HepG2 (cell line): Measurements from ENCODE around the gene ALPL. TPM values are rescaled to one million over a fixed set of nuclear protein-coding genes. Genes with fewer than 3 reads are reported as not detected.
A peak's percentile ranks its signal among the peaks of the same experiment; 100 is the strongest.

Experiments used
- ATAC-seq: fragments of 200-7000 bp; cut with Tn5 transposase; 3 replicates; pipeline ENCODE4 v1.9.1; 2020; ENCODE audit warnings: mild to moderate bottlenecking, moderate library complexity
- BruUV-seq: library from RNA; stranded (reverse); fragments of 400-500 nt; replicated peaks from 2 replicates; lab custom pipeline; 2021; lab: Mats Ljungman, UMichigan
- CTCF ChIA-PET: fragments of 300-600 bp; formaldehyde crosslinking; extraction: SDS; loops from one replicate; lab custom pipeline; 2021; ENCODE audit warnings: low total read pairs, inconsistent platforms, low intra/inter-chr PET ratio; lab: Yijun Ruan, JAX
- POLR2A ChIA-PET: fragments of 350-600 bp; sonication (Branson Sonifier 250); formaldehyde crosslinking; loops from one replicate; lab custom pipeline; 2020; ENCODE audit warnings: antibody characterized with exemption, inconsistent platforms; lab: Yijun Ruan, JAX
- DNase-seq: peaks from one replicate; pipeline ENCODE4 v3.0.0-alpha.2; 2015; ENCODE audit warnings: low spot score
- FAIRE-seq: peaks from 3 replicates; lab custom pipeline; 2011; peaks lifted over from hg19 to GRCh38; lab: Jason Lieb, UNC
- H2AFZ ChIP-seq: one replicate; pipeline ENCODE4 v1.6.1; 2011; ENCODE audit warnings: low read length, inconsistent platforms
- H3K27ac ChIP-seq: fragments of 300-600 bp; 3 replicates; pipeline ENCODE4 v1.8.0; 2011; ENCODE audit warnings: mixed run types, mild to moderate bottlenecking, mixed read lengths, low read length, inconsistent platforms; ENCODE audit not compliant: insufficient read depth; ENCODE audit errors: extremely low read length
- H3K27me3 ChIP-seq, 2 experiments: fragments of 200-600 bp in 1 of 2; 2 replicates in 1 of 2; 3 replicates in 1 of 2; pipeline versions ENCODE4 v1.6.0 to v1.8.0; 2011; ENCODE audit warnings: low read length in 2 of 2, mild to moderate bottlenecking in 2 of 2, moderate library complexity in 2 of 2, inconsistent platforms in 1 of 2; ENCODE audit not compliant: insufficient read depth in 2 of 2, control insufficient read depth in 1 of 2
- H3K36me3 ChIP-seq, 2 experiments: fragments of 200-600 bp in 1 of 2; replicated peaks in 1 of 2; 2 replicates in 1 of 2; 3 replicates in 1 of 2; pipeline versions ENCODE4 v1.5.1 to v1.8.0; 2011; ENCODE audit warnings: low read length in 2 of 2, inconsistent platforms in 1 of 2; ENCODE audit not compliant: insufficient read depth in 2 of 2, control insufficient read depth in 1 of 2
- H3K4me1 ChIP-seq: 2 replicates; pipeline ENCODE4 v1.5.1; 2012; ENCODE audit warnings: low read length, inconsistent platforms; ENCODE audit not compliant: insufficient read depth
- H3K4me2 ChIP-seq: 2 replicates; pipeline ENCODE4 v1.6.0; 2011; ENCODE audit warnings: low read depth, low read length, inconsistent platforms
- H3K4me3 ChIP-seq, 3 experiments: fragments of 200-600 bp in 1 of 3; sonication (generic), shearing (Covaris generic) in 1 of 3; replicated peaks in 1 of 3; 2 replicates each; pipeline ENCODE4 v1.5.1; 2011 to 2016; ENCODE audit warnings: low read length in 3 of 3, inconsistent platforms in 2 of 3, low read depth in 2 of 3, mild to moderate bottlenecking in 2 of 3, control low read depth in 1 of 3, mixed read lengths in 1 of 3; ENCODE audit not compliant: insufficient read depth in 1 of 3
- H3K79me2 ChIP-seq: one replicate; pipeline ENCODE4 v1.6.1; 2011; ENCODE audit warnings: low read length, inconsistent platforms; ENCODE audit not compliant: insufficient read depth
- H3K9ac ChIP-seq: 2 replicates; pipeline ENCODE4 v1.6.0; 2011; ENCODE audit warnings: mild to moderate bottlenecking, low read depth, low read length, inconsistent platforms; ENCODE audit not compliant: insufficient read depth
- H3K9me3 ChIP-seq: 2 replicates; pipeline ENCODE4 v1.5.1; 2012; ENCODE audit warnings: mild to moderate bottlenecking, low read length
- H4K20me1 ChIP-seq: 2 replicates; pipeline ENCODE4 v1.6.0; 2011; ENCODE audit warnings: inconsistent platforms, mild to moderate bottlenecking, low read length, moderate library complexity; ENCODE audit not compliant: insufficient read depth
- ATAD3A ChIP-seq: sonication (generic); formaldehyde crosslinking; IDR thresholded peaks from 2 replicates; pipeline ENCODE4 v1.4.0; 2020; ENCODE audit warnings: missing genetic modification reagents
- CCDC6 ChIP-seq: sonication (generic); formaldehyde crosslinking; IDR thresholded peaks from 2 replicates; pipeline ENCODE4 v1.8.1; 2022; ENCODE audit warnings: mild to moderate bottlenecking, missing genetic modification reagents, moderate library complexity
- DNMT3B ChIP-seq: conservative IDR thresholded peaks from 2 replicates; pipeline ENCODE4 v1.6.1; 2016; ENCODE audit warnings: missing biosample characterization, control low read depth
- ELF4 ChIP-seq: sonication (generic); formaldehyde crosslinking; IDR thresholded peaks from 2 replicates; pipeline ENCODE4 v1.5.0; 2020; ENCODE audit warnings: missing genetic modification reagents, mild to moderate bottlenecking, moderate library complexity, borderline replicate concordance
- HNF4A ChIP-seq: sonication (generic); formaldehyde crosslinking; IDR thresholded peaks from 2 replicates; pipeline ENCODE4 v1.4.0; 2020; ENCODE audit warnings: missing genetic modification reagents
- MAFF ChIP-seq: IDR thresholded peaks from 2 replicates; pipeline ENCODE4 v1.6.1; 2011; ENCODE audit warnings: low read depth, low read length, improper control_type of control experiment
- MAFK ChIP-seq, 2 experiments: IDR thresholded peaks in 1 of 2; conservative IDR thresholded peaks in 1 of 2; 2 replicates each; pipeline ENCODE4 v1.6.1; 2011; ENCODE audit warnings: improper control_type of control experiment in 2 of 2, low read length in 2 of 2
- NRL ChIP-seq: sonication (generic); formaldehyde crosslinking; IDR thresholded peaks from 2 replicates; pipeline ENCODE4 v1.5.0; 2020; ENCODE audit warnings: missing genetic modification reagents, mild to moderate bottlenecking, moderate library complexity, borderline replicate concordance
- PATZ1 ChIP-seq: sonication (generic); formaldehyde crosslinking; IDR thresholded peaks from 2 replicates; pipeline ENCODE4 v1.4.0; 2020; ENCODE audit warnings: missing genetic modification reagents
- PLRG1 ChIP-seq: fragments of 450-650 bp; conservative IDR thresholded peaks from 2 replicates; pipeline ENCODE4 v1.6.1; 2016
- SMARCC2 ChIP-seq: fragments of 450-650 bp; IDR thresholded peaks from 2 replicates; pipeline ENCODE4 v1.6.1; 2017; ENCODE audit warnings: antibody characterized with exemption, mild to moderate bottlenecking
- STAG1 ChIP-seq: sonication (generic); formaldehyde crosslinking; IDR thresholded peaks from 2 replicates; pipeline ENCODE4 v1.4.0; 2020; ENCODE audit warnings: missing genetic modification reagents
- SUZ12 ChIP-seq: fragments of 150-350 bp; IDR thresholded peaks from 2 replicates; pipeline ENCODE4 v1.6.1; 2014; ENCODE audit warnings: low read depth, low read length
- TEAD3 ChIP-seq: optimal IDR thresholded peaks from 2 replicates; pipeline ENCODE3; 2016; ENCODE audit warnings: borderline replicate concordance
- XBP1 ChIP-seq: sonication (generic); formaldehyde crosslinking; IDR thresholded peaks from 2 replicates; pipeline ENCODE4 v1.5.0; 2020; ENCODE audit warnings: missing genetic modification reagents
- ZC3H4 ChIP-seq: sonication (generic); formaldehyde crosslinking; IDR thresholded peaks from 2 replicates; pipeline ENCODE4 v1.4.0; 2020; ENCODE audit warnings: missing genetic modification reagents, borderline replicate concordance
- ZNF546 ChIP-seq: sonication (generic); formaldehyde crosslinking; conservative IDR thresholded peaks from 2 replicates; pipeline ENCODE4 v1.8.1; 2023; ENCODE audit warnings: mild to moderate bottlenecking, missing genetic modification reagents
- ZNF629 ChIP-seq: sonication (generic); formaldehyde crosslinking; conservative IDR thresholded peaks from 2 replicates; pipeline ENCODE4 v1.5.0; 2020; ENCODE audit warnings: missing genetic modification reagents
- ZNF772 ChIP-seq: sonication (generic); formaldehyde crosslinking; IDR thresholded peaks from 2 replicates; pipeline ENCODE4 v1.5.0; 2020; ENCODE audit warnings: mild to moderate bottlenecking, missing genetic modification reagents
- WGBS: methylation state at CpG from one replicate; pipeline ENCODE4 v1.1.6; 2017; ENCODE audit warnings: low lambda C conversion rate; 5-methylcytosine and 5-hydroxymethylcytosine counted together
- in situ Hi-C: cut with HindIII; loops from 2 replicates; pipeline ENCODE4 v1.10.0; 2017; ENCODE audit warnings: low pct_unique_long_range_greater_than_20kb; ENCODE audit not compliant: extremely low pct_ligation_motif_present
- intact Hi-C: fragments of 100-400 bp; cut with micrococcal nuclease; formaldehyde crosslinking; loops from one replicate; pipeline ENCODE4 v1.10.0; 2022; ENCODE audit not compliant: unreplicated experiment
- polyA plus RNA-seq, 8 experiments: library from polyadenylated mRNA; depleted of rRNA in 3 of 8; stranded (reverse) in 7 of 8; unstranded in 1 of 8; fragments of >200 nt; fragmentation: Illumina TruSeq in 4 of 8; extraction: Trizol in 4 of 8; gene quantifications; 2 replicates each; pipeline versions ENCODE4 v1.2.1 to v1.2.3, GENCODE V29; 2011 to 2016; ENCODE audit warnings: low read depth in 4 of 8, missing spikeins in 1 of 8, mixed read lengths in 1 of 8; ENCODE audit not compliant: insufficient read depth in 1 of 8
- total RNA-seq, 5 experiments: library from RNA; depleted of rRNA; stranded (reverse); fragments of >200 nt; fragmentation: Illumina TruSeq; extraction: Trizol; gene quantifications; 2 replicates each; pipeline ENCODE4 v1.2.3, GENCODE V29; 2016; ENCODE audit warnings: low read depth in 1 of 5
- TF ChIP-seq, protein P1 (sequence below): sonication (generic); formaldehyde crosslinking; IDR thresholded peaks from 2 replicates; pipeline ENCODE4 v1.5.0; 2020; ENCODE audit warnings: mild to moderate bottlenecking, missing genetic modification reagents, moderate library complexity
- TF ChIP-seq, protein P2 (sequence below): sonication (generic); formaldehyde crosslinking; IDR thresholded peaks from 2 replicates; pipeline ENCODE4 v1.8.1; 2023; ENCODE audit warnings: missing genetic modification reagents, mild to moderate bottlenecking, borderline replicate concordance

The ALPL gene
- total and polyA plus RNA-seq, 2 of the 13 experiments (the other 11 are each of a cell fraction or from before 2014, with no cell fraction given) = 0.12 TPM; not detected in 1

DNA sequence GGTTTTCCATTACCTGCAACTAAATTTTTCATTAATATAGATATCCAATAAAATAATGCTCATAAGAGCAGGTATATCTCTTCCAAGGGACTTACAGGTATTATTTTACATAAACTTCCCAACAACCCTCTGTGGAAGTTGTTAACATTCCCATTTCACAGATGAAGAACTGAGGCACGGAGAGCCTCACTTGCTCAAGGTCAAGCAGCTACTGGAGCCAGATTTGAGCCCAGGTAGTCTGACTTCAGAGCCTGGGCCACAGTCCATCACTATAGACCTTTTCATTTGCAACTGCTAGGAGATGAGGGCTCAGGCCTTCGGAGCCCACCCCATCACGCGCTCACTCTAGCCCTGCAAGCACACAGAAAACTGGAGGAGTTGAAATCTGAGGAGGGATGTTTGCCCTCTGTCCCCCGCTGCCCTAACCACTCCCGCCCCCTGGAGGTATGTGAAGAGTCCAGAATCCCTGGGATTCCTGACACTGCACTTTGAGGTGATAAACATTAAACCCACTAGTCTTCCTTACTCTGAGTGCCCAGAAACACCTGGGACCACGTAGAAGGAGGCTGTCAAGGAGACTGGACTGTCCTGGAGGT, 11.7 kb upstream of the ALPL start:
- intact Hi-C loops (loop anchor here (10.0 kb wide), 1 partner anchor 263 kb away; no protein-coding TSS in a partner anchor), in situ Hi-C loops (loop anchor here (25.0 kb wide), 1 partner anchor 260 kb away; no protein-coding TSS in a partner anchor)
- peak; percentile 43 for DNase-seq
- Histone ChIP-seq H3K36me3 (no peaks in the 10 kb centered on the region), H4K20me1 (no peaks in the 10 kb centered on the region), H3K79me2 (no peaks in the 10 kb centered on the region), H3K27ac (no peak overlapping the region), H3K27me3 (no peaks in the 10 kb centered on the region; a peak in 1 of 5 replicates), H3K9ac (no peak overlapping the region), H3K4me3 (no peak overlapping the region), H3K4me2 (no peak overlapping the region), H3K4me1 (peaks cover 9% of the 10 kb centered on the region), H3K9me3 (no peaks in the 10 kb centered on the region), H2AFZ (no peak overlapping the region)
- BruUV-seq = no TSS peak
- ChIA-PET CTCF (no interaction called here), POLR2A (no interaction called here)
- peak; percentile 13 to 44; a peak in 2 of 4 replicates for TF ChIP-seq MAFK (conservative IDR thresholded peaks at IDR 0.05 in 1 of 2, IDR thresholded peaks at IDR 0.05 in 1 of 2; ENCODE audit: low read length in 2 of 2)
- peak; percentile 73 for TF ChIP-seq TEAD3 (CRISPR knock-in tag)
- TF ChIP-seq, protein P1, sequence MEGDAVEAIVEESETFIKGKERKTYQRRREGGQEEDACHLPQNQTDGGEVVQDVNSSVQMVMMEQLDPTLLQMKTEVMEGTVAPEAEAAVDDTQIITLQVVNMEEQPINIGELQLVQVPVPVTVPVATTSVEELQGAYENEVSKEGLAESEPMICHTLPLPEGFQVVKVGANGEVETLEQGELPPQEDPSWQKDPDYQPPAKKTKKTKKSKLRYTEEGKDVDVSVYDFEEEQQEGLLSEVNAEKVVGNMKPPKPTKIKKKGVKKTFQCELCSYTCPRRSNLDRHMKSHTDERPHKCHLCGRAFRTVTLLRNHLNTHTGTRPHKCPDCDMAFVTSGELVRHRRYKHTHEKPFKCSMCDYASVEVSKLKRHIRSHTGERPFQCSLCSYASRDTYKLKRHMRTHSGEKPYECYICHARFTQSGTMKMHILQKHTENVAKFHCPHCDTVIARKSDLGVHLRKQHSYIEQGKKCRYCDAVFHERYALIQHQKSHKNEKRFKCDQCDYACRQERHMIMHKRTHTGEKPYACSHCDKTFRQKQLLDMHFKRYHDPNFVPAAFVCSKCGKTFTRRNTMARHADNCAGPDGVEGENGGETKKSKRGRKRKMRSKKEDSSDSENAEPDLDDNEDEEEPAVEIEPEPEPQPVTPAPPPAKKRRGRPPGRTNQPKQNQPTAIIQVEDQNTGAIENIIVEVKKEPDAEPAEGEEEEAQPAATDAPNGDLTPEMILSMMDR (CRISPR knock-in tag) = peak; percentile 64
- no peak for TF ChIP-seq ATAD3A (CRISPR knock-in tag)
- TF ChIP-seq HNF4A = peak; percentile 12; the same call in 1 of the 2 replicates
- TF ChIP-seq, protein P2, sequence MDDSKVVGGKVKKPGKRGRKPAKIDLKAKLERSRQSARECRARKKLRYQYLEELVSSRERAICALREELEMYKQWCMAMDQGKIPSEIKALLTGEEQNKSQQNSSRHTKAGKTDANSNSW (CRISPR knock-in tag) = no peak
- TF ChIP-seq PATZ1 (CRISPR knock-in tag) = 0 out of 2 replicates have a peak, but pooled peaks have one; percentile 19
- TF ChIP-seq ZC3H4 (CRISPR knock-in tag) = no peak
- TF ChIP-seq XBP1 (CRISPR knock-in tag) = no peak
- TF ChIP-seq MAFF = peak; percentile 24; the same call in 1 of the 2 replicates
- TF ChIP-seq ZNF772 (CRISPR knock-in tag) = no peak
- no peak for TF ChIP-seq ELF4 (CRISPR knock-in tag)
- TF ChIP-seq SUZ12 = no peak
- TF ChIP-seq NRL (CRISPR knock-in tag) = no peak
- no peak for TF ChIP-seq PLRG1
- TF ChIP-seq ZNF546 (CRISPR knock-in tag) = no peak
- TF ChIP-seq ZNF629 = peak; percentile 67
- no peak for TF ChIP-seq DNMT3B (CRISPR knock-in tag)
- TF ChIP-seq CCDC6 (CRISPR knock-in tag) = no peak
- no peak for TF ChIP-seq SMARCC2
- TF ChIP-seq STAG1 (CRISPR knock-in tag) = peak; percentile 49
- peak; percentile 82 for ATAC-seq
- FAIRE-seq = peak; percentile 21
- 0% methylated on average over 1 of the region's 7 CpGs for WGBS
